GM10266 (cell line): Measurements from ENCODE around the gene RSPO4.
"Not testable (repeated sequence)": the region's sequence is repeated elsewhere in the genome, so short reads cannot be mapped to it uniquely, and the experiment has no call there.

Source experiments
- DNase-seq: peaks from one replicate; pipeline ENCODE4 v3.0.0; 2012; ENCODE audit errors: extremely low spot score
- CTCF ChIP-seq: IDR thresholded peaks from 2 replicates; pipeline ENCODE4 v1.5.1; 2012; ENCODE audit warnings: mild to moderate bottlenecking, low read depth; ENCODE audit not compliant: control insufficient read depth, insufficient read depth; ENCODE audit errors: missing control alignments

The RSPO4 gene

GRCh38 chr20:1034415-1034789, 32.3 kb upstream of the RSPO4 start:
- DNase-seq, result no peak
- no peak for TF ChIP-seq CTCF

- TF ChIP-seq CTCF, result no peak
- no peak for DNase-seq
These were observed 31.8 kb upstream of the RSPO4 start for GRCh38 chr20:1033751-1034414.

- no peak for TF ChIP-seq CTCF
- no peak for DNase-seq
These were observed 27.9 kb upstream of the RSPO4 start for GRCh38 chr20:1029980-1030379.

GRCh38 chr20:1026214-1026613, 24.1 kb upstream of the RSPO4 start:
- not testable (repeated sequence) for DNase-seq

- no peak for TF ChIP-seq CTCF
- no peak for DNase-seq
These were observed 20.8 kb upstream of the RSPO4 start for GRCh38 chr20:1022871-1023270.

- no peak for TF ChIP-seq CTCF
- no peak for DNase-seq
These were observed 18.5 kb upstream of the RSPO4 start for GRCh38 chr20:1020614-1021013.

GRCh38 chr20:1019344-1019743, 17.2 kb upstream of the RSPO4 start:
- DNase-seq, result no peak
- TF ChIP-seq CTCF, result no peak

- no peak for TF ChIP-seq CTCF
- no peak for DNase-seq
These were observed 15.6 kb upstream of the RSPO4 start for GRCh38 chr20:1017677-1018076.
